ENCODE results near the gene SH3BP2.

Gene SH3BP2

GRCh38 chr4:2832309-2832980, 39.6 kb downstream of the SH3BP2 start:
- no peak for TF ChIP-seq CTCF (conservative IDR thresholded peaks at IDR 0.05; ENCODE audit: low read length)
- TF ChIP-seq EZH2phosphoT487 (IDR thresholded peaks at IDR 0.05; ENCODE audit: borderline replicate concordance), result no peak
- Histone ChIP-seq H3K27me3 (ENCODE audit: insufficient read depth, low read length, poor library complexity, severe bottlenecking) (no peaks in the 10 kb centered on the region), H3K79me2 (ENCODE audit: insufficient read depth, low read length) (peaks cover 16% of the 10 kb centered on the region; the same call in 1 of the 2 replicates), H2AFZ (ENCODE audit: low read length) (no peak overlapping the region), H3K4me2 (ENCODE audit: low read depth, low read length, poor library complexity, severe bottlenecking) (no peak overlapping the region), H3F3A (ENCODE audit: low read depth) (peaks cover under 1% of the 10 kb centered on the region; the same call in 1 of the 2 replicates), H3K36me3 (ENCODE audit: insufficient read depth, low read length) (peaks cover 58% of the 10 kb centered on the region; the same call in 1 of the 2 replicates), H3K4me1 (ENCODE audit: insufficient read depth, low read length, poor library complexity, severe bottlenecking) (peaks cover 35% of the 10 kb centered on the region), H3K9me2 (replicated peaks; ENCODE audit: low read depth, low read length) (no peaks in the 10 kb centered on the region), H3K9ac (ENCODE audit: low read depth, low read length, poor library complexity, severe bottlenecking) (no peak overlapping the region), H3K4me3 (ENCODE audit: low read length, poor library complexity, severe bottlenecking) (no peak overlapping the region), H4K20me1 (ENCODE audit: insufficient read depth, low read length, poor library complexity, severe bottlenecking) (peaks cover 8% of the 10 kb centered on the region), H3K9me3 (ENCODE audit: insufficient read depth, low read depth, low read length) (no peaks in the 10 kb centered on the region)

GRCh38 chr4:2832981-2833670, 40.2 kb downstream of the SH3BP2 start:
- peaks cover 16% of the 10 kb centered on the region; the same call in 1 of the 2 replicates for H3K79me2 ChIP-seq (ENCODE audit: insufficient read depth, low read length)
- H3K4me3 ChIP-seq (ENCODE audit: low read length, poor library complexity, severe bottlenecking), result no peak overlapping the region
- no peak overlapping the region for H2AFZ ChIP-seq (ENCODE audit: low read length)
- no peak overlapping the region for H3K4me2 ChIP-seq (ENCODE audit: low read depth, low read length, poor library complexity, severe bottlenecking)
- H3K4me1 ChIP-seq (ENCODE audit: insufficient read depth, low read length, poor library complexity, severe bottlenecking), result peaks cover 41% of the 10 kb centered on the region
- no peaks in the 10 kb centered on the region for H3K9me3 ChIP-seq (ENCODE audit: insufficient read depth, low read depth, low read length)
- no peak overlapping the region for H3K9ac ChIP-seq (ENCODE audit: low read depth, low read length, poor library complexity, severe bottlenecking)
- TF ChIP-seq CTCF (conservative IDR thresholded peaks at IDR 0.05; ENCODE audit: low read length) (no peak), EZH2phosphoT487 (IDR thresholded peaks at IDR 0.05; ENCODE audit: borderline replicate concordance) (no peak)
- no peaks in the 10 kb centered on the region for H3K9me2 ChIP-seq (replicated peaks; ENCODE audit: low read depth, low read length)
- peaks cover 52% of the 10 kb centered on the region; the same call in 1 of the 2 replicates for H3K36me3 ChIP-seq (ENCODE audit: insufficient read depth, low read length)
- peaks cover 8% of the 10 kb centered on the region for H4K20me1 ChIP-seq (ENCODE audit: insufficient read depth, low read length, poor library complexity, severe bottlenecking)
- no peaks in the 10 kb centered on the region for H3K27me3 ChIP-seq (ENCODE audit: insufficient read depth, low read length, poor library complexity, severe bottlenecking)
- peaks cover 7% of the 10 kb centered on the region for H3F3A ChIP-seq (ENCODE audit: low read depth)

GRCh38 chr4:2833671-2834000, 40.8 kb downstream of the SH3BP2 start:
- H3K27me3 ChIP-seq (ENCODE audit: insufficient read depth, low read length, poor library complexity, severe bottlenecking), result no peaks in the 10 kb centered on the region
- no peak overlapping the region for H3K9ac ChIP-seq (ENCODE audit: low read depth, low read length, poor library complexity, severe bottlenecking)
- peaks cover 12% of the 10 kb centered on the region for H3F3A ChIP-seq (ENCODE audit: low read depth)
- peaks cover 47% of the 10 kb centered on the region; the same call in 1 of the 2 replicates for H3K36me3 ChIP-seq (ENCODE audit: insufficient read depth, low read length)
- peaks cover 8% of the 10 kb centered on the region for H4K20me1 ChIP-seq (ENCODE audit: insufficient read depth, low read length, poor library complexity, severe bottlenecking)
- no peaks in the 10 kb centered on the region for H3K9me2 ChIP-seq (replicated peaks; ENCODE audit: low read depth, low read length)
- H3K4me3 ChIP-seq (ENCODE audit: low read length, poor library complexity, severe bottlenecking), result no peak overlapping the region
- peaks cover 16% of the 10 kb centered on the region; the same call in 1 of the 2 replicates for H3K79me2 ChIP-seq (ENCODE audit: insufficient read depth, low read length)
- no peak overlapping the region for H3K4me2 ChIP-seq (ENCODE audit: low read depth, low read length, poor library complexity, severe bottlenecking)
- TF ChIP-seq CTCF (conservative IDR thresholded peaks at IDR 0.05; ENCODE audit: low read length) (no peak), EZH2phosphoT487 (IDR thresholded peaks at IDR 0.05; ENCODE audit: borderline replicate concordance) (no peak)
- H3K4me1 ChIP-seq (ENCODE audit: insufficient read depth, low read length, poor library complexity, severe bottlenecking), result peaks cover 46% of the 10 kb centered on the region
- H2AFZ ChIP-seq (ENCODE audit: low read length), result no peak overlapping the region
- H3K9me3 ChIP-seq (ENCODE audit: insufficient read depth, low read depth, low read length), result no peaks in the 10 kb centered on the region
